ENCODE measurements around the gene TEAD1. TPM values are rescaled to one million over a fixed set of nuclear protein-coding genes. Genes with fewer than 3 reads are reported as not detected.
A peak's percentile ranks its signal among the peaks of the same experiment; 100 is the strongest.
"Not testable (repeated sequence)": the region's sequence is repeated elsewhere in the genome, so short reads cannot be mapped to it uniquely, and the experiment has no call there.

TEAD1 gene
- total RNA-seq, 6 experiments from 2014 or later: 28.3 to 41.5 (median 32.2) TPM

DNA sequence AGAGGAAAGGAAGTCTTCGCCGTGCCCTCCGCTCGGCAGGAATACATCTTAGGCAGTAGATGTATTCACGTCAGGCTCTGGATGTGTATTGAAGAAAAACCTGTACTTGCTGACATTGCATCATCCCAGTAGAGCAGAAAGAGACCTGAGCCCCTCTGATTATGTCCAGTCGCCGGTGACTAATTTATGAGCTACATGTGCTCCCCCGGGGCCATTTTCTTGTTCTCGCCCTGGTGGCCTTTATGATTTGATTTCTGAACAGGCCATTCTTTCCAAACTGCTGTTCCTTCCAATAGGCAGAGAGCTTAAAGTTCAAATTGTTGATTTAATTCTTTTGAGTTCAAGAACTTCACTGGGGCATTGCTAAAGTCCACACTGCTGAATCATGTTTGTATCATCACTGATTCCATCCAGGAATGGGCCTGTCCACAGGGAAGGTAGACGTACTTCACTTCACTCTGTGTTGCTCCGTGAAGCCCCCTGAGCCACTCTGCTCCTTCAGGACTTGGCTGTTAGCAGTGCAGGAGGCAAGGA, 197.6 kb downstream of the TEAD1 start:
- Histone ChIP-seq H3K4me1 (peaks cover 0 to 15% (median 3%) of the 10 kb centered on the region in 4 donors), H3K4me3 (no peak overlapping the region), H3K27me3 (no peaks in the 10 kb centered on the region), H3K9me3 (no peaks in the 10 kb centered on the region), H3K27ac (no peak overlapping the region), H3K36me3 (no peaks in the 10 kb centered on the region)
- intact Hi-C loops (cut with DNase I): no loop called here
- TF ChIP-seq CTCF (IDR thresholded peaks at IDR 0.05): no peak
- TF ChIP-seq POLR2A (IDR thresholded peaks at IDR 0.05): no peak
- DNase-seq: no peak
- peak in 2 of 4 donors; percentile 57 to 77 for ATAC-seq
- 100% methylated on average over 6 of the region's 11 CpGs for WGBS (ENCODE audit: insufficient coverage, low coverage, low lambda C conversion rate, missing lambda C conversion rate)

DNA sequence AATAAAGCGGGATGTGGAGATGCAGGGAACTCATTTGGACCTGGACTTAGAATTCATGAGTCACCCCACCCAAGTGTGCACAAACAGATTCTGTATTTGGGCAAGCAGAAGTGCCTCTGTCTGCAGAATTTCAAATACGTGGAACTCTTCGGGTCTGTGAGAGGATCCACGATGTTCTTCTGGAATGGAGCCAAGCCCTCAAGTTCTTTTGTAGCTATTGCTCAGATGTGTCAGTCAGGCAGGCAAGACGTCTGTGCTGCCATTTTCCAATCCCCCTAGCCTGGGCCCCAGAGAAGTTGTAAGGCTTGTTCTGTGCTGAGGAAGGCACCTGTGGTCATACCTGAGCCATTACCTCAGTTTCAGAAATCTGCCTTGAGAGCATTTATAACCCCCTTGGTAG, 202.1 kb downstream of the TEAD1 start:
- Histone ChIP-seq H3K27me3 (no peaks in the 10 kb centered on the region), H3K9me3 (no peaks in the 10 kb centered on the region), H3K36me3 (no peaks in the 10 kb centered on the region), H3K27ac (no peak overlapping the region), H3K4me3 (no peak overlapping the region), H3K4me1 (no peaks in the 10 kb centered on the region)
- ATAC-seq: no peak
- TF ChIP-seq CTCF (IDR thresholded peaks at IDR 0.05) (no peak), POLR2A (IDR thresholded peaks at IDR 0.05) (no peak)
- no peak for DNase-seq
- intact Hi-C loops (cut with DNase I): no loop called here
- 60% methylated on average over 3 of the region's 5 CpGs for WGBS (ENCODE audit: insufficient coverage, low coverage, low lambda C conversion rate, missing lambda C conversion rate)

GRCh38 chr11:12876988-12877387, 202.8 kb downstream of the TEAD1 start:
- Histone ChIP-seq H3K4me1 (no peaks in the 10 kb centered on the region), H3K27ac (no peak overlapping the region), H3K27me3 (no peaks in the 10 kb centered on the region), H3K9me3 (no peaks in the 10 kb centered on the region), H3K36me3 (peaks cover 0 to 5% (median 1%) of the 10 kb centered on the region in 4 donors), H3K4me3 (no peak overlapping the region)
- DNase-seq (no peak), ATAC-seq (no peak)
- 83% methylated on average over 5 of the region's 5 CpGs for WGBS (ENCODE audit: insufficient coverage, low coverage, low lambda C conversion rate, missing lambda C conversion rate)
- intact Hi-C loops (cut with DNase I): no loop called here
- no peak for TF ChIP-seq CTCF (IDR thresholded peaks at IDR 0.05)
- TF ChIP-seq POLR2A (IDR thresholded peaks at IDR 0.05): no peak

GRCh38 chr11:12877508-12877907, 203.3 kb downstream of the TEAD1 start:
- intact Hi-C loops (cut with DNase I); ATAC-seq; H3K27me3 ChIP-seq; H3K27ac ChIP-seq; H3K4me3 ChIP-seq; H3K4me1 ChIP-seq; DNase-seq; H3K9me3 ChIP-seq; H3K36me3 ChIP-seq: not testable (repeated sequence)
- 86% methylated on average over 2 of the region's 4 CpGs for WGBS (ENCODE audit: insufficient coverage, low coverage, low lambda C conversion rate, missing lambda C conversion rate)

DNA sequence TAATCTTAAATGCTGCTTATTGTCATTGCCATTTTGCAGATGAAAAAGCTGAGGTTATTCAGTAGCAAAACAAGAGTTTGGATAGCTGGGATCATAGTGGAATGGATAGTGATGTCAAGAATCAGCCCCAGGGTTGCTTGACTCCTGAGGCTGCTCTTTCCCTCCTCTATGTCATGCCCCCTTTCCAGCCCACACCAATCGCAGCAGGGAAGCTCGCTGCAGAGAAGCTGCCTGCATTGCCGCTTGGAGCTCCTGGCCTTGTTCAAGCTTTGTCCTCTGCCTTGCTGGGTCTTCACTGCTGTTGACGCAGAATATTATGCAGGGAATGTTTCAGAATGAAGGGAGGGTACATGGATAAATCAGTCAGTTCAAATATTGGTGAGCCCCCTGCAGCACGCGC, 206.1 kb downstream of the TEAD1 start:
- no peak for DNase-seq
- Histone ChIP-seq H3K9me3 (no peaks in the 10 kb centered on the region), H3K27me3 (no peaks in the 10 kb centered on the region), H3K36me3 (peaks cover 0 to 10% (median 6%) of the 10 kb centered on the region in 4 donors), H3K4me1 (no peaks in the 10 kb centered on the region), H3K4me3 (no peak overlapping the region), H3K27ac (no peak overlapping the region)
- WGBS (ENCODE audit: insufficient coverage, low coverage, low lambda C conversion rate, missing lambda C conversion rate): 89% methylated on average over 5 of the region's 6 CpGs
- intact Hi-C loops (cut with DNase I): loop anchor here in 1 of 2 donors (10.0 kb wide), 1 partner anchor 166 kb away; no protein-coding TSS in a partner anchor
- ATAC-seq: no peak
- TF ChIP-seq POLR2A (IDR thresholded peaks at IDR 0.05) (no peak), CTCF (IDR thresholded peaks at IDR 0.05) (no peak)
